ENCODE data around the gene GNAS.

GRCh38 chr20:58889798-58890517 is 37.4 kb downstream of the GNAS start:
- TF ChIP-seq CTCF (IDR thresholded peaks at IDR 0.05; ENCODE audit: low read depth, low read length) (no peak), EZH2phosphoT487 (IDR thresholded peaks at IDR 0.05; ENCODE audit: low read depth) (no peak)
